AG09309 (cell line): Measurements from ENCODE around the gene LCOR.
A peak's percentile ranks its signal among the peaks of the same experiment; 100 is the strongest.

Experiments
- DNase-seq: peaks from one replicate; pipeline ENCODE4 v3.0.0-alpha.2; 2010; ENCODE audit warnings: low read depth
- H3K4me3 ChIP-seq: 2 replicates; pipeline ENCODE4 v1.5.1; 2011; ENCODE audit warnings: mild to moderate bottlenecking, low read depth, low read length, moderate library complexity; ENCODE audit not compliant: control insufficient read depth
- TF ChIP-seq, protein P1 (sequence below): IDR thresholded peaks from 2 replicates; pipeline ENCODE4 v1.5.1; 2011; ENCODE audit warnings: mild to moderate bottlenecking, low read depth, low read length, inconsistent platforms; ENCODE audit not compliant: insufficient read depth, control insufficient read depth; ENCODE audit errors: missing control alignments

The LCOR gene

GRCh38 chr10:96982149-96982930 lies 150.2 kb downstream of the LCOR start:
- DNase-seq = no peak
- H3K4me3 ChIP-seq = no peak overlapping the region
- TF ChIP-seq, protein P1, sequence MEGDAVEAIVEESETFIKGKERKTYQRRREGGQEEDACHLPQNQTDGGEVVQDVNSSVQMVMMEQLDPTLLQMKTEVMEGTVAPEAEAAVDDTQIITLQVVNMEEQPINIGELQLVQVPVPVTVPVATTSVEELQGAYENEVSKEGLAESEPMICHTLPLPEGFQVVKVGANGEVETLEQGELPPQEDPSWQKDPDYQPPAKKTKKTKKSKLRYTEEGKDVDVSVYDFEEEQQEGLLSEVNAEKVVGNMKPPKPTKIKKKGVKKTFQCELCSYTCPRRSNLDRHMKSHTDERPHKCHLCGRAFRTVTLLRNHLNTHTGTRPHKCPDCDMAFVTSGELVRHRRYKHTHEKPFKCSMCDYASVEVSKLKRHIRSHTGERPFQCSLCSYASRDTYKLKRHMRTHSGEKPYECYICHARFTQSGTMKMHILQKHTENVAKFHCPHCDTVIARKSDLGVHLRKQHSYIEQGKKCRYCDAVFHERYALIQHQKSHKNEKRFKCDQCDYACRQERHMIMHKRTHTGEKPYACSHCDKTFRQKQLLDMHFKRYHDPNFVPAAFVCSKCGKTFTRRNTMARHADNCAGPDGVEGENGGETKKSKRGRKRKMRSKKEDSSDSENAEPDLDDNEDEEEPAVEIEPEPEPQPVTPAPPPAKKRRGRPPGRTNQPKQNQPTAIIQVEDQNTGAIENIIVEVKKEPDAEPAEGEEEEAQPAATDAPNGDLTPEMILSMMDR = no peak

- DNase-seq = no peak
- no peak overlapping the region for H3K4me3 ChIP-seq
- TF ChIP-seq, protein P1 = no peak
These were observed 152.5 kb downstream of the LCOR start for GRCh38 chr10:96984541-96985131.

- TF ChIP-seq, protein P1 = no peak
- no peak for DNase-seq
These were observed 154.2 kb downstream of the LCOR start for GRCh38 chr10:96986200-96986856.

GRCh38 chr10:96987141-96987841 lies 155.2 kb downstream of the LCOR start:
- TF ChIP-seq, protein P1 = no peak
- no peak for DNase-seq
- no peak overlapping the region for H3K4me3 ChIP-seq

More at GRCh38 chr10:96986200-96986856, 154.2 kb downstream of the LCOR start:
- H3K4me3 ChIP-seq = no peak overlapping the region

GRCh38 chr10:96987842-96988175 lies 155.7 kb downstream of the LCOR start:
- H3K4me3 ChIP-seq = no peak overlapping the region
- TF ChIP-seq, protein P1 = no peak
- DNase-seq = peak; percentile 14

DNA sequence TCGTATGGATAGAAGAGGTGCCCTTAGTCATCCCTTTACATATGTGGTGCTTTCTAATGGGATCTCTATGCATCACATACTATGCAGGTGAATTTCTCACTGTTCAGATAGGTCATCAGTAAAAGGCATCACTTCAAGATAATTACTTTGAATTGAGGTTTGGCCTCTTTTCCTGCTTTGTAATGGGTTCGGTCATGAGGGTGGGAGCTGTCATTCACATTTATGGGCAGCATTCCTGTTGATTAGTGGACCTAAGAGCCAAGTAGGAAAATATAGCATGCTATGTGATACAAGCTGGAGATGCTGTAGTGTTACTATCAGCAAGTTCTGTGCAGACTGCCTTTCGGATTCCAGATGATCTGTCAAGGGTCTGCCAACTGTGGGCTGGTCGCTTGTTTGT lies 156.3 kb downstream of the LCOR start:
- DNase-seq = no peak
- TF ChIP-seq, protein P1 = no peak
- H3K4me3 ChIP-seq = no peak overlapping the region
